OCI-LY7 (cell line): Measurements from ENCODE around the gene BAZ1A.

Experiments used
- CTCF ChIP-seq: fragments of 200-600 bp; sonication (generic); conservative IDR thresholded peaks from 2 replicates; pipeline ENCODE4 v1.5.1; 2014; ENCODE audit warnings: mild to moderate bottlenecking, antibody characterized with exemption, low read length, moderate library complexity, mixed read lengths
- EZH2phosphoT487 ChIP-seq: fragments of 200-600 bp; sonication (generic); IDR thresholded peaks from 2 replicates; pipeline ENCODE4 v1.6.1; 2018; ENCODE audit warnings: low read depth, borderline replicate concordance, mild to moderate bottlenecking, mixed run types, antibody characterized with exemption, low read length, moderate library complexity, mixed read lengths

- no peak for TF ChIP-seq CTCF
- TF ChIP-seq EZH2phosphoT487, result no peak
Measured at GRCh38 chr14:34749408-34749807, 125.8 kb downstream of the BAZ1A start.
